Measurements from ENCODE around the gene RYR1. TPM values are rescaled to one million over a fixed set of nuclear protein-coding genes. Genes with fewer than 3 reads are reported as not detected.

Gene RYR1
- total and polyA plus RNA-seq, 2 of the 13 experiments (the other 11 are each of a cell fraction or from before 2014, with no cell fraction given), result 0.03 TPM; not detected in 1

GRCh38 chr19:38430931-38431330 lies 2.6 kb upstream of the RYR1 start:
- no peak overlapping the region for H2AFZ ChIP-seq (ENCODE audit: low read length)
- TF ChIP-seq NFAT5 (CRISPR knock-in tag; IDR thresholded peaks at IDR 0.05) (no peak), TEAD3 (CRISPR knock-in tag; optimal IDR thresholded peaks at IDR 0.05; ENCODE audit: borderline replicate concordance) (no peak), ZNF34 (CRISPR knock-in tag; IDR thresholded peaks at IDR 0.05; ENCODE audit: borderline replicate concordance) (no peak), KLF13 (CRISPR knock-in tag; IDR thresholded peaks at IDR 0.05) (no peak), MXD1 (CRISPR knock-in tag; IDR thresholded peaks at IDR 0.05) (no peak), ZNF431 (CRISPR knock-in tag; IDR thresholded peaks at IDR 0.05; ENCODE audit: borderline replicate concordance, low read depth) (no peak), ATAD3A (CRISPR knock-in tag; IDR thresholded peaks at IDR 0.05) (no peak), GATAD2A (CRISPR knock-in tag; IDR thresholded peaks at IDR 0.05) (no peak), SP2 (CRISPR knock-in tag; IDR thresholded peaks at IDR 0.05) (no peak), ZNF691 (CRISPR knock-in tag; IDR thresholded peaks at IDR 0.05; ENCODE audit: borderline replicate concordance, low read depth) (no peak), ZNF337 (CRISPR knock-in tag; IDR thresholded peaks at IDR 0.05; ENCODE audit: borderline replicate concordance, low read depth) (no peak), FOXM1 (CRISPR knock-in tag; IDR thresholded peaks at IDR 0.05) (no peak), BRD4 (CRISPR knock-in tag; IDR thresholded peaks at IDR 0.05) (no peak), SP140L (CRISPR knock-in tag; IDR thresholded peaks at IDR 0.05; ENCODE audit: borderline replicate concordance) (no peak), ZBTB7A (CRISPR knock-in tag; IDR thresholded peaks at IDR 0.05) (no peak), CBFB (CRISPR knock-in tag; IDR thresholded peaks at IDR 0.05) (no peak), NR3C1 (CRISPR knock-in tag; IDR thresholded peaks at IDR 0.05) (no peak), ZNF674 (CRISPR knock-in tag; IDR thresholded peaks at IDR 0.05; ENCODE audit: low read depth) (no peak)
- in situ Hi-C loops (cut with HindIII; ENCODE audit: extremely low pct_ligation_motif_present, low pct_unique_long_range_greater_than_20kb), result no loop called here
- H4K20me1 ChIP-seq (ENCODE audit: insufficient read depth, low read length), result no peaks in the 10 kb centered on the region
- FAIRE-seq, result no peak
- ChIA-PET POLR2A (no interaction called here), CTCF (ENCODE audit: low intra/inter-chr PET ratio, low total read pairs) (no interaction called here)
- no peaks in the 10 kb centered on the region for H3K79me2 ChIP-seq (ENCODE audit: insufficient read depth, low read length)
- H3K4me3 ChIP-seq (replicated peaks in 1 of 3; ENCODE audit: insufficient read depth in 1 of 3, low read depth in 2 of 3, low read length in 3 of 3), result no peak overlapping the region
- peaks cover 0 to 6% of the 10 kb centered on the region in 2 experiments; a peak in 2 of 5 replicates for H3K27me3 ChIP-seq (ENCODE audit: control insufficient read depth in 1 of 2, insufficient read depth in 2 of 2, low read length in 2 of 2)
- H3K36me3 ChIP-seq (replicated peaks in 1 of 2; ENCODE audit: control insufficient read depth in 1 of 2, insufficient read depth in 2 of 2, low read length in 2 of 2), result no peaks in the 10 kb centered on the region
- no peak for ATAC-seq
- H3K27ac ChIP-seq (ENCODE audit: extremely low read length, insufficient read depth, low read length), result no peak overlapping the region
- H3K9me3 ChIP-seq (ENCODE audit: low read length), result no peaks in the 10 kb centered on the region
- intact Hi-C loops (cut with micrococcal nuclease; ENCODE audit: unreplicated experiment), result no loop called here
- no peak overlapping the region for H3K9ac ChIP-seq (ENCODE audit: insufficient read depth, low read depth, low read length)
- DNase-seq (ENCODE audit: low spot score), result no peak
- WGBS (ENCODE audit: low lambda C conversion rate), result 54% methylated on average over 7 of the region's 7 CpGs
- no peaks in the 10 kb centered on the region for H3K4me1 ChIP-seq (ENCODE audit: insufficient read depth, low read length)
- no TSS peak for BruUV-seq (replicated peaks)
- no peak overlapping the region for H3K4me2 ChIP-seq (ENCODE audit: low read depth, low read length)
